HepG2 (cell line): ENCODE measurements around the gene MTIF2. TPM values are rescaled to one million over a fixed set of nuclear protein-coding genes. Genes with fewer than 3 reads are reported as not detected.

Experiments used
- ATAC-seq: fragments of 200-7000 bp; cut with Tn5 transposase; 3 replicates; pipeline ENCODE4 v1.9.1; 2020; ENCODE audit warnings: mild to moderate bottlenecking, moderate library complexity
- BruUV-seq: library from RNA; stranded (reverse); fragments of 400-500 nt; replicated peaks from 2 replicates; lab custom pipeline; 2021; lab: Mats Ljungman, UMichigan
- CTCF ChIA-PET: fragments of 300-600 bp; formaldehyde crosslinking; extraction: SDS; loops from one replicate; lab custom pipeline; 2021; ENCODE audit warnings: low total read pairs, inconsistent platforms, low intra/inter-chr PET ratio; lab: Yijun Ruan, JAX
- POLR2A ChIA-PET: fragments of 350-600 bp; sonication (Branson Sonifier 250); formaldehyde crosslinking; loops from one replicate; lab custom pipeline; 2020; ENCODE audit warnings: antibody characterized with exemption, inconsistent platforms; lab: Yijun Ruan, JAX
- DNase-seq: peaks from one replicate; pipeline ENCODE4 v3.0.0-alpha.2; 2015; ENCODE audit warnings: low spot score
- FAIRE-seq: peaks from 3 replicates; lab custom pipeline; 2011; peaks lifted over from hg19 to GRCh38; lab: Jason Lieb, UNC
- H2AFZ ChIP-seq: one replicate; pipeline ENCODE4 v1.6.1; 2011; ENCODE audit warnings: low read length, inconsistent platforms
- H3K27ac ChIP-seq: fragments of 300-600 bp; 3 replicates; pipeline ENCODE4 v1.8.0; 2011; ENCODE audit warnings: mixed run types, mild to moderate bottlenecking, mixed read lengths, low read length, inconsistent platforms; ENCODE audit not compliant: insufficient read depth; ENCODE audit errors: extremely low read length
- H3K27me3 ChIP-seq, 2 experiments: fragments of 200-600 bp in 1 of 2; 2 replicates in 1 of 2; 3 replicates in 1 of 2; pipeline versions ENCODE4 v1.6.0 to v1.8.0; 2011; ENCODE audit warnings: low read length in 2 of 2, mild to moderate bottlenecking in 2 of 2, moderate library complexity in 2 of 2, inconsistent platforms in 1 of 2; ENCODE audit not compliant: insufficient read depth in 2 of 2, control insufficient read depth in 1 of 2
- H3K36me3 ChIP-seq, 2 experiments: fragments of 200-600 bp in 1 of 2; replicated peaks in 1 of 2; 2 replicates in 1 of 2; 3 replicates in 1 of 2; pipeline versions ENCODE4 v1.5.1 to v1.8.0; 2011; ENCODE audit warnings: low read length in 2 of 2, inconsistent platforms in 1 of 2; ENCODE audit not compliant: insufficient read depth in 2 of 2, control insufficient read depth in 1 of 2
- H3K4me1 ChIP-seq: 2 replicates; pipeline ENCODE4 v1.5.1; 2012; ENCODE audit warnings: low read length, inconsistent platforms; ENCODE audit not compliant: insufficient read depth
- H3K4me2 ChIP-seq: 2 replicates; pipeline ENCODE4 v1.6.0; 2011; ENCODE audit warnings: low read depth, low read length, inconsistent platforms
- H3K4me3 ChIP-seq, 3 experiments: fragments of 200-600 bp in 1 of 3; sonication (generic), shearing (Covaris generic) in 1 of 3; replicated peaks in 1 of 3; 2 replicates each; pipeline ENCODE4 v1.5.1; 2011 to 2016; ENCODE audit warnings: low read length in 3 of 3, inconsistent platforms in 2 of 3, low read depth in 2 of 3, mild to moderate bottlenecking in 2 of 3, control low read depth in 1 of 3, mixed read lengths in 1 of 3; ENCODE audit not compliant: insufficient read depth in 1 of 3
- H3K79me2 ChIP-seq: one replicate; pipeline ENCODE4 v1.6.1; 2011; ENCODE audit warnings: low read length, inconsistent platforms; ENCODE audit not compliant: insufficient read depth
- H3K9ac ChIP-seq: 2 replicates; pipeline ENCODE4 v1.6.0; 2011; ENCODE audit warnings: mild to moderate bottlenecking, low read depth, low read length, inconsistent platforms; ENCODE audit not compliant: insufficient read depth
- H3K9me3 ChIP-seq: 2 replicates; pipeline ENCODE4 v1.5.1; 2012; ENCODE audit warnings: mild to moderate bottlenecking, low read length
- H4K20me1 ChIP-seq: 2 replicates; pipeline ENCODE4 v1.6.0; 2011; ENCODE audit warnings: inconsistent platforms, mild to moderate bottlenecking, low read length, moderate library complexity; ENCODE audit not compliant: insufficient read depth
- BRCA1 ChIP-seq: sonication (generic); formaldehyde crosslinking; IDR thresholded peaks from 2 replicates; pipeline ENCODE4 v1.4.0; 2020; ENCODE audit warnings: missing genetic modification reagents
- CC2D1A ChIP-seq: sonication (generic); formaldehyde crosslinking; IDR thresholded peaks from 2 replicates; pipeline ENCODE4 v1.8.1; 2023; ENCODE audit warnings: mild to moderate bottlenecking, missing genetic modification reagents
- MIER3 ChIP-seq: IDR thresholded peaks from 2 replicates; pipeline ENCODE4 v1.6.1; 2016; ENCODE audit warnings: missing compliant biosample characterization, borderline replicate concordance
- NR1H2 ChIP-seq: sonication (generic); formaldehyde crosslinking; IDR thresholded peaks from 2 replicates; pipeline ENCODE4 v1.8.1; 2022; ENCODE audit warnings: low read depth, missing genetic modification reagents, borderline replicate concordance
- PAF1 ChIP-seq: IDR thresholded peaks from 2 replicates; pipeline ENCODE4 v1.6.1; 2016; ENCODE audit warnings: missing genetic modification reagents, missing compliant biosample characterization
- PHF20 ChIP-seq: sonication (generic); formaldehyde crosslinking; IDR thresholded peaks from 2 replicates; pipeline ENCODE4 v1.5.0; 2020; ENCODE audit warnings: mild to moderate bottlenecking, missing genetic modification reagents
- PHF21A ChIP-seq: sonication (generic); formaldehyde crosslinking; IDR thresholded peaks from 2 replicates; pipeline ENCODE4 v1.5.0; 2020; ENCODE audit warnings: mild to moderate bottlenecking, missing genetic modification reagents
- SIX1 ChIP-seq: sonication (generic); formaldehyde crosslinking; IDR thresholded peaks from 2 replicates; pipeline ENCODE4 v1.4.0; 2020; ENCODE audit warnings: missing genetic modification reagents, borderline replicate concordance
- ZNF224 ChIP-seq: sonication (generic); formaldehyde crosslinking; IDR thresholded peaks from 2 replicates; pipeline ENCODE4 v1.5.0; 2020; ENCODE audit warnings: mild to moderate bottlenecking, missing genetic modification reagents
- ZNF562 ChIP-seq: sonication (generic); formaldehyde crosslinking; IDR thresholded peaks from 2 replicates; pipeline ENCODE4 v1.8.0; 2022; ENCODE audit warnings: missing genetic modification reagents, borderline replicate concordance
- ZNF777 ChIP-seq: sonication (generic); formaldehyde crosslinking; IDR thresholded peaks from 2 replicates; pipeline ENCODE4 v1.4.0; 2020; ENCODE audit warnings: missing genetic modification reagents
- ZSCAN22 ChIP-seq: sonication (generic); formaldehyde crosslinking; IDR thresholded peaks from 2 replicates; pipeline ENCODE4 v1.4.0; 2020; ENCODE audit warnings: mild to moderate bottlenecking, missing genetic modification reagents
- WGBS: methylation state at CpG from one replicate; pipeline ENCODE4 v1.1.6; 2017; ENCODE audit warnings: low lambda C conversion rate; 5-methylcytosine and 5-hydroxymethylcytosine counted together
- in situ Hi-C: cut with HindIII; loops from 2 replicates; pipeline ENCODE4 v1.10.0; 2017; ENCODE audit warnings: low pct_unique_long_range_greater_than_20kb; ENCODE audit not compliant: extremely low pct_ligation_motif_present
- intact Hi-C: fragments of 100-400 bp; cut with micrococcal nuclease; formaldehyde crosslinking; loops from one replicate; pipeline ENCODE4 v1.10.0; 2022; ENCODE audit not compliant: unreplicated experiment
- polyA plus RNA-seq, 8 experiments: library from polyadenylated mRNA; depleted of rRNA in 3 of 8; stranded (reverse) in 7 of 8; unstranded in 1 of 8; fragments of >200 nt; fragmentation: Illumina TruSeq in 4 of 8; extraction: Trizol in 4 of 8; gene quantifications; 2 replicates each; pipeline versions ENCODE4 v1.2.1 to v1.2.3, GENCODE V29; 2011 to 2016; ENCODE audit warnings: low read depth in 4 of 8, missing spikeins in 1 of 8, mixed read lengths in 1 of 8; ENCODE audit not compliant: insufficient read depth in 1 of 8
- total RNA-seq, 5 experiments: library from RNA; depleted of rRNA; stranded (reverse); fragments of >200 nt; fragmentation: Illumina TruSeq; extraction: Trizol; gene quantifications; 2 replicates each; pipeline ENCODE4 v1.2.3, GENCODE V29; 2016; ENCODE audit warnings: low read depth in 1 of 5
- TF ChIP-seq, protein P1 (sequence below): sonication (generic); formaldehyde crosslinking; IDR thresholded peaks from 2 replicates; pipeline ENCODE4 v1.4.0; 2020; ENCODE audit warnings: missing genetic modification reagents
- TF ChIP-seq, protein P2 (sequence below): sonication (generic); formaldehyde crosslinking; IDR thresholded peaks from 2 replicates; pipeline ENCODE4 v1.4.0; 2020; ENCODE audit warnings: mild to moderate bottlenecking, missing genetic modification reagents
- TF ChIP-seq, protein P3 (sequence below): sonication (generic); formaldehyde crosslinking; IDR thresholded peaks from 2 replicates; pipeline ENCODE4 v1.9.0; 2021; ENCODE audit warnings: missing genetic modification reagents, borderline replicate concordance

Gene MTIF2
- total and polyA plus RNA-seq, 2 of the 13 experiments (the other 11 are each of a cell fraction or from before 2014, with no cell fraction given): 32.1 to 92.1 TPM

DNA sequence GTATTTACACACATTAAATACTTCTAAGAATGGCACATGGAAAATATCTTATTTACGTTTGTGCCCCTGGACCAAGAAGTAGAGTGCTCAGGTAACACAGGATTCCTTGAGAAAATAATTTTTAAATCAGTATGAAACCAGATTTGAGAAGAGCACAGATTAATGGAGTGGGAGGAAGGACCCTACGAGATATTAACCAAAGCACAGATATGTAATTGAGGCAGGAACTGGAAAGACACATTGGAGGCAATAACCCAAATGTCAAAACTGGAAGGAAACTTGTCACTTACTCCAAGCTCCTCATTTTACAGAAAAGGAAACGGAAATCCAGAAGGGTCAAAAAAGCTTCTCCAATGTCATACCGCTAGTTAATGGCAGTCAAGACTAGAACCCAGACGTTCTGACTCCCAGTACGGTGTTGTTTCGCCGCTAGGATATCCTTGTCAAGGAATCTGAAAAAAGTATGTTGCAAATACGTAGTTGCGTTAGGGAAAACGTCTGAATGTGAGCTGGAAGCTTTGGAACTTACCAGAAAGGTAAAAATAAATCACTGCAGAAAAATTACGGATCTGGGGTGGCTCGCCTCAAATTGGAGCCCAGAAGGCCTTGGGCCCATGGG, 634 bp downstream of the MTIF2 start:
- peaks cover 1 to 23% of the 10 kb centered on the region in 2 experiments; a peak in 3 of 5 replicates for H3K36me3 ChIP-seq
- POLR2A ChIA-PET: interaction anchor here (1.0 to 1.7 kb wide), 3 partner anchors 13 to 218 kb away, joined by 4 to 11 read pairs (median 5); partner anchors contain the start of genes CLHC1, RPS27A and RTN4
- in situ Hi-C loops (loop anchor here (5.0 kb wide), 1 partner anchor 36 kb away; the partner anchor contains the start of genes CLHC1 and RPS27A), intact Hi-C loops (loop anchor here (2.0 kb wide), 1 partner anchor 36 kb away; the partner anchor contains the start of genes CLHC1 and RPS27A)
- H3K27me3 ChIP-seq: no peaks in the 10 kb centered on the region; a peak in 1 of 5 replicates
- peak overlapping the region; percentile 73 to 81 (median 73) for H3K4me3 ChIP-seq
- peak overlapping the region; percentile 87 for H3K4me2 ChIP-seq
- H4K20me1 ChIP-seq: no peaks in the 10 kb centered on the region
- no peaks in the 10 kb centered on the region for H3K9me3 ChIP-seq
- H3K79me2 ChIP-seq: peaks cover 6% of the 10 kb centered on the region
- WGBS: 4% methylated on average over 13 of the region's 13 CpGs
- H2AFZ ChIP-seq: peak overlapping the region; percentile 73
- ATAC-seq (peak; percentile 13), DNase-seq (peak; percentile 23), FAIRE-seq (no peak)
- H3K9ac ChIP-seq: peak overlapping the region; percentile 95
- peak overlapping the region; percentile 91 for H3K27ac ChIP-seq
- CTCF ChIA-PET: no interaction called here
- H3K4me1 ChIP-seq: peaks cover 16% of the 10 kb centered on the region
- BruUV-seq: TSS peak; percentile 95
- TF ChIP-seq PAF1 (CRISPR knock-in tag): no peak
- TF ChIP-seq NR1H2: no peak
- no peak for TF ChIP-seq PHF21A (CRISPR knock-in tag)
- no peak for TF ChIP-seq ZNF562 (CRISPR knock-in tag)
- TF ChIP-seq, protein P1, sequence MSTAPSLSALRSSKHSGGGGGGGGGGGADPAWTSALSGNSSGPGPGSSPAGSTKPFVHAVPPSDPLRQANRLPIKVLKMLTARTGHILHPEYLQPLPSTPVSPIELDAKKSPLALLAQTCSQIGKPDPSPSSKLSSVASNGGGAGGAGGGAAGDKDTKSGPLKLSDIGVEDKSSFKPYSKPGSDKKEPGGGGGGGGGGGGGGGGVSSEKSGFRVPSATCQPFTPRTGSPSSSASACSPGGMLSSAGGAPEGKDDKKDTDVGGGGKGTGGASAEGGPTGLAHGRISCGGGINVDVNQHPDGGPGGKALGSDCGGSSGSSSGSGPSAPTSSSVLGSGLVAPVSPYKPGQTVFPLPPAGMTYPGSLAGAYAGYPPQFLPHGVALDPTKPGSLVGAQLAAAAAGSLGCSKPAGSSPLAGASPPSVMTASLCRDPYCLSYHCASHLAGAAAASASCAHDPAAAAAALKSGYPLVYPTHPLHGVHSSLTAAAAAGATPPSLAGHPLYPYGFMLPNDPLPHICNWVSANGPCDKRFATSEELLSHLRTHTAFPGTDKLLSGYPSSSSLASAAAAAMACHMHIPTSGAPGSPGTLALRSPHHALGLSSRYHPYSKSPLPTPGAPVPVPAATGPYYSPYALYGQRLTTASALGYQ: no peak
- TF ChIP-seq ZSCAN22 (CRISPR knock-in tag): 0 out of 2 replicates have a peak, but pooled peaks have one; percentile 19
- TF ChIP-seq MIER3: no peak
- 0 out of 2 replicates have a peak, but pooled peaks have one; percentile 61 for TF ChIP-seq ZNF224 (CRISPR knock-in tag)
- TF ChIP-seq CC2D1A (CRISPR knock-in tag): 0 out of 2 replicates have a peak, but pooled peaks have one; percentile 14
- TF ChIP-seq, protein P2, sequence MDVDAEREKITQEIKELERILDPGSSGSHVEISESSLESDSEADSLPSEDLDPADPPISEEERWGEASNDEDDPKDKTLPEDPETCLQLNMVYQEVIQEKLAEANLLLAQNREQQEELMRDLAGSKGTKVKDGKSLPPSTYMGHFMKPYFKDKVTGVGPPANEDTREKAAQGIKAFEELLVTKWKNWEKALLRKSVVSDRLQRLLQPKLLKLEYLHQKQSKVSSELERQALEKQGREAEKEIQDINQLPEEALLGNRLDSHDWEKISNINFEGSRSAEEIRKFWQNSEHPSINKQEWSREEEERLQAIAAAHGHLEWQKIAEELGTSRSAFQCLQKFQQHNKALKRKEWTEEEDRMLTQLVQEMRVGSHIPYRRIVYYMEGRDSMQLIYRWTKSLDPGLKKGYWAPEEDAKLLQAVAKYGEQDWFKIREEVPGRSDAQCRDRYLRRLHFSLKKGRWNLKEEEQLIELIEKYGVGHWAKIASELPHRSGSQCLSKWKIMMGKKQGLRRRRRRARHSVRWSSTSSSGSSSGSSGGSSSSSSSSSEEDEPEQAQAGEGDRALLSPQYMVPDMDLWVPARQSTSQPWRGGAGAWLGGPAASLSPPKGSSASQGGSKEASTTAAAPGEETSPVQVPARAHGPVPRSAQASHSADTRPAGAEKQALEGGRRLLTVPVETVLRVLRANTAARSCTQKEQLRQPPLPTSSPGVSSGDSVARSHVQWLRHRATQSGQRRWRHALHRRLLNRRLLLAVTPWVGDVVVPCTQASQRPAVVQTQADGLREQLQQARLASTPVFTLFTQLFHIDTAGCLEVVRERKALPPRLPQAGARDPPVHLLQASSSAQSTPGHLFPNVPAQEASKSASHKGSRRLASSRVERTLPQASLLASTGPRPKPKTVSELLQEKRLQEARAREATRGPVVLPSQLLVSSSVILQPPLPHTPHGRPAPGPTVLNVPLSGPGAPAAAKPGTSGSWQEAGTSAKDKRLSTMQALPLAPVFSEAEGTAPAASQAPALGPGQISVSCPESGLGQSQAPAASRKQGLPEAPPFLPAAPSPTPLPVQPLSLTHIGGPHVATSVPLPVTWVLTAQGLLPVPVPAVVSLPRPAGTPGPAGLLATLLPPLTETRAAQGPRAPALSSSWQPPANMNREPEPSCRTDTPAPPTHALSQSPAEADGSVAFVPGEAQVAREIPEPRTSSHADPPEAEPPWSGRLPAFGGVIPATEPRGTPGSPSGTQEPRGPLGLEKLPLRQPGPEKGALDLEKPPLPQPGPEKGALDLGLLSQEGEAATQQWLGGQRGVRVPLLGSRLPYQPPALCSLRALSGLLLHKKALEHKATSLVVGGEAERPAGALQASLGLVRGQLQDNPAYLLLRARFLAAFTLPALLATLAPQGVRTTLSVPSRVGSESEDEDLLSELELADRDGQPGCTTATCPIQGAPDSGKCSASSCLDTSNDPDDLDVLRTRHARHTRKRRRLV: peak; percentile 8
- no peak for TF ChIP-seq PHF20 (CRISPR knock-in tag)
- TF ChIP-seq SIX1 (CRISPR knock-in tag): peak; percentile 21; the same call in 1 of the 2 replicates
- TF ChIP-seq BRCA1 (CRISPR knock-in tag): no peak
- TF ChIP-seq ZNF777 (CRISPR knock-in tag): no peak
- TF ChIP-seq, protein P3, sequence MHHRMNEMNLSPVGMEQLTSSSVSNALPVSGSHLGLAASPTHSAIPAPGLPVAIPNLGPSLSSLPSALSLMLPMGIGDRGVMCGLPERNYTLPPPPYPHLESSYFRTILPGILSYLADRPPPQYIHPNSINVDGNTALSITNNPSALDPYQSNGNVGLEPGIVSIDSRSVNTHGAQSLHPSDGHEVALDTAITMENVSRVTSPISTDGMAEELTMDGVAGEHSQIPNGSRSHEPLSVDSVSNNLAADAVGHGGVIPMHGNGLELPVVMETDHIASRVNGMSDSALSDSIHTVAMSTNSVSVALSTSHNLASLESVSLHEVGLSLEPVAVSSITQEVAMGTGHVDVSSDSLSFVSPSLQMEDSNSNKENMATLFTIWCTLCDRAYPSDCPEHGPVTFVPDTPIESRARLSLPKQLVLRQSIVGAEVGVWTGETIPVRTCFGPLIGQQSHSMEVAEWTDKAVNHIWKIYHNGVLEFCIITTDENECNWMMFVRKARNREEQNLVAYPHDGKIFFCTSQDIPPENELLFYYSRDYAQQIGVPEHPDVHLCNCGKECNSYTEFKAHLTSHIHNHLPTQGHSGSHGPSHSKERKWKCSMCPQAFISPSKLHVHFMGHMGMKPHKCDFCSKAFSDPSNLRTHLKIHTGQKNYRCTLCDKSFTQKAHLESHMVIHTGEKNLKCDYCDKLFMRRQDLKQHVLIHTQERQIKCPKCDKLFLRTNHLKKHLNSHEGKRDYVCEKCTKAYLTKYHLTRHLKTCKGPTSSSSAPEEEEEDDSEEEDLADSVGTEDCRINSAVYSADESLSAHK (CRISPR knock-in tag): no peak
